Epithelial cell of esophagus (primary cell): ENCODE data around the gene POLR3K.

ENCODE experiments used
- DNase-seq: peaks from one replicate; pipeline ENCODE4 v3.0.0; 2010; ENCODE audit warnings: low read depth
- H3K4me3 ChIP-seq: 2 replicates; pipeline ENCODE4 v1.5.1; 2011; ENCODE audit warnings: mild to moderate bottlenecking, low read length, control low read depth
- TF ChIP-seq, protein P1 (sequence below): IDR thresholded peaks from 2 replicates; pipeline ENCODE4 v1.5.1; 2011; ENCODE audit warnings: low read depth, mild to moderate bottlenecking, low read length, control low read depth, inconsistent platforms; ENCODE audit not compliant: insufficient read depth; ENCODE audit errors: missing control alignments

POLR3K gene

DNA sequence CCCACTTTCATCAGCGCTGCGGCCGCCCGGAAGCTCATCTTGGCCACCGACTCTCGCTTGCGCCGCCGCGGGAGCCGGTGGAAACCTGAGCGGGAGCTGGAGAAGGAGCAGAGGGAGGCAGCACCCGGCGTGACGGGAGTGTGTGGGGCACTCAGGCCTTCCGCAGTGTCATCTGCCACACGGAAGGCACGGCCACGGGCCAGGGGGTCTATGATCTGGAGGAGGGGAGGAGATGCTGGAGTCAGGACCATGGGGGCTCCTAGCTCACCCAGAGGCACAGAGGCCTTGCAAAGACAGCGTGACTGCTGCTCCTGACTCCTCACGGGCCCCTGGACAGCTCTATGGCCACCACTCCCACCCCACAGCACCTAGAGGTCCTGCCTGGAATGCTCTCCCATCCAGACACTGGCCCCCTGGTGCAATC is 9.6 kb upstream of the POLR3K start:
- no peak overlapping the region for H3K4me3 ChIP-seq
- no peak for DNase-seq
- TF ChIP-seq, protein P1, sequence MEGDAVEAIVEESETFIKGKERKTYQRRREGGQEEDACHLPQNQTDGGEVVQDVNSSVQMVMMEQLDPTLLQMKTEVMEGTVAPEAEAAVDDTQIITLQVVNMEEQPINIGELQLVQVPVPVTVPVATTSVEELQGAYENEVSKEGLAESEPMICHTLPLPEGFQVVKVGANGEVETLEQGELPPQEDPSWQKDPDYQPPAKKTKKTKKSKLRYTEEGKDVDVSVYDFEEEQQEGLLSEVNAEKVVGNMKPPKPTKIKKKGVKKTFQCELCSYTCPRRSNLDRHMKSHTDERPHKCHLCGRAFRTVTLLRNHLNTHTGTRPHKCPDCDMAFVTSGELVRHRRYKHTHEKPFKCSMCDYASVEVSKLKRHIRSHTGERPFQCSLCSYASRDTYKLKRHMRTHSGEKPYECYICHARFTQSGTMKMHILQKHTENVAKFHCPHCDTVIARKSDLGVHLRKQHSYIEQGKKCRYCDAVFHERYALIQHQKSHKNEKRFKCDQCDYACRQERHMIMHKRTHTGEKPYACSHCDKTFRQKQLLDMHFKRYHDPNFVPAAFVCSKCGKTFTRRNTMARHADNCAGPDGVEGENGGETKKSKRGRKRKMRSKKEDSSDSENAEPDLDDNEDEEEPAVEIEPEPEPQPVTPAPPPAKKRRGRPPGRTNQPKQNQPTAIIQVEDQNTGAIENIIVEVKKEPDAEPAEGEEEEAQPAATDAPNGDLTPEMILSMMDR = no peak

DNA sequence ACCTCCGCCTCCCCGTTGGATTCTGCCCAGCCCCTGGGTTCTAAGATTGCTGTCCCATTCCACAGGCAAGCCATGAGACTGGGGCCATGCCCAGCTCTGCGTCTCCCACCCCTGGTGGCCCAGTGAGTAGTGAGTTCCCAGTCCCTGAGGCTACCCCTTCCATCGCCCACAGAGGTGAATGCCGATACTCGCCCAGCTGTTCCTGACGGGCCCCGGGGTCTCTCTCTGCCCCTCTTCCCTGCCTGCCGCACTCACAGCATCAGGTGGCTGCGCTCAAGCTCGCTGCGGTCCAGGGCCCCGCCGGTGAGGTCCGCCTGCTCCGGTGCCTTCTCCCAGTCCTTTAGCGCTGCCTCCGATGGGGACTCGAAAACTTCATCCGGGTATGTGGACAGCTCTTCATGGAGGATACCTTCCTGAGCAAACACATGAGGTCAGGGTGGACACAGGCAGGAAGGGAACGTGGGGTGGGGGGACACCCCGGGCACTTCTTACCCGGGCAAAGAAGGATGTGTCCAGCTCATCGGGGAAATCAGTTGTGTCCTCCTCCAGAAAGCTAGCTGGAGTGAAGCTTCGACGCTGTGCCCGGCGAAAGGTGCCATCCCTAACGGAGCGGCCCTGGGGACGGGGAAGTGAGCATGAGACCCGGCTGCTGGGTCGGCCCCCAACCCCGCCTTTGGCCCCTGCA is 9.0 kb upstream of the POLR3K start:
- TF ChIP-seq, protein P1 = no peak
- no peak for DNase-seq
- H3K4me3 ChIP-seq = no peak overlapping the region

DNA sequence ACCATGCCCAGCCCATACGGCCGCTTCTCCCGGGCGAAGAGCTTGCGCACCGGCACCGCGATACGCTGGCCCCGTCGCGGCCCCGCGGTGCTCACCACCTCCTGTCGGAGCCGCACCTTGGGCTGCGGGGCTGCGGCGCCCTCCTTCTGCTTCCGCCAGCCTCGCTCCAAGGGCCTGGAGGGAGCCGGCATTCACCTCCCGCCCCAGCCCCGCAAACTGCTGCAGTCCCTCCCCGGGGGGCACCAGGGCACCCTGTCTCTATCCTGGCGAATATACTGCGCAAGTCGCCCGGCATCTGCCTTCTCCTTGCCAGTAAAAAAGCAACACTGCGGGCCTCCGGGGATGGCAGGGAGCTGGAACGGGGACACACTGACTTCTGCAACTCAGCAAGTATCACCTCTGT is 8.5 kb upstream of the POLR3K start:
- TF ChIP-seq, protein P1 = no peak
- DNase-seq = no peak
- no peak overlapping the region for H3K4me3 ChIP-seq

DNA sequence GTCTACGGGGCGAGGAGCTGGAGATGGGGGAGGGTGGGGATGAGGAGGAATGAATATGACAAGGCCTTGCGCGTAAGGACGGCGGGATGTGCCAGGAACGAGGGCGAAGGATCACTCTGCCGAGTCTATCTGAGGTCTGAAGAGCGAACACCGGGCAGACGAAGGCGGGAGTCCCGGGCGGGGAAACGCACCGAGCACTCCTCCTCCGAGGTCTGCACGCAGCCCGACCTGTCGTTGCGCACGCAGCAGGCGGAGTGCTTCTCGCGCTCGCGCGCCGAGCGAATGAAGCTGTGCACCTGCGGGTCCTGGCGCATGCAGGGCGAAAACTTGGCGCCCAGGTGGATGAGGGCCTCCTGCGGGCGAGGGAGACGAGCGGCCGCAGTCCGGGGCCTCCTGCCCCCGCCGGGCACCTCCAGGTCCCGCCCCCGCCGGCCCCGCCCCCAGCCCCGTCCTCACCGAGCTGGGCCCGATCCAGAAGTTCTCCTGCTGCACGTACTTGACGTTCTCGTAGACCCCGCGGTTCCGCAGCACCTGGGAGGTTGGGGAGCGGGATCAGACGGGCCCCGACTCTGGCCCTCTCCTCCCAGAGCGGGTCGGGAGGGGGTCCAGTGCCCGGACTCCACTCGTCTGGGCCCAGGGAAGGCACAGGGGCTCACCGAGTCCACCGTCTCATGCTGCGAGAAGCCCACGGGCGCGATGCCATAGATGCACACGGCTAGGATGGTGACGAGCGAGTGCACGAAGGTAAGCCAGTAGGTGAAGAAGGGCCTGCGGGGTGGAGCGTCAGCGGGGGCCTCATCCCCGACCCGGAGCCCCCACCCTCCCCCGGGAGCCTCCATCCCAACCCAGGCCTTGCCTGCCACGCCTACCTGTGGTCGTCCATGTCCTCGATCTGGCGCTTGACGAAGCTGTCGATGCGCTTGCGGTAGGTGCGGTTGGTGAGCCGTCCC is 7.8 kb upstream of the POLR3K start:
- no peak overlapping the region for H3K4me3 ChIP-seq
- DNase-seq = no peak
- TF ChIP-seq, protein P1 = no peak

DNA sequence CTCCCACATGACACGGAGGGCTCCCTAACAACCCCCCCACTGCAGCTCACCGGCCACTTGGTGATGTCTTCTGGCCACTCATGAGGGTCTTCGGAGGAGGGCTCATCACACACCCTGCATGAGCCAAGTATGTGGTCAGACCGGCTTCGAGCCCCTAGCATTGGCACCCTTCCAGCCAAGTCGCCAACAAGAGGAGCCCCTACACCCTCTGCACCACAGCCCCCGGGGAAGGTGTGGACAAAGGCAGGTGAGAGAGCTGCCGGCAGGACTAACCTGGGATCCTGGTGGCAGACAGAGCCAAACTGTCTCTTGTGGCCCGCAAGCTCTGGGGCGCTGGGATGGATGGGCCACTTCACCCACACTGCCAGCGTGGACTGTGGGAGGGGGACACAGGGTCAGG is 6.8 kb upstream of the POLR3K start:
- TF ChIP-seq, protein P1 = no peak
- no peak overlapping the region for H3K4me3 ChIP-seq

DNA sequence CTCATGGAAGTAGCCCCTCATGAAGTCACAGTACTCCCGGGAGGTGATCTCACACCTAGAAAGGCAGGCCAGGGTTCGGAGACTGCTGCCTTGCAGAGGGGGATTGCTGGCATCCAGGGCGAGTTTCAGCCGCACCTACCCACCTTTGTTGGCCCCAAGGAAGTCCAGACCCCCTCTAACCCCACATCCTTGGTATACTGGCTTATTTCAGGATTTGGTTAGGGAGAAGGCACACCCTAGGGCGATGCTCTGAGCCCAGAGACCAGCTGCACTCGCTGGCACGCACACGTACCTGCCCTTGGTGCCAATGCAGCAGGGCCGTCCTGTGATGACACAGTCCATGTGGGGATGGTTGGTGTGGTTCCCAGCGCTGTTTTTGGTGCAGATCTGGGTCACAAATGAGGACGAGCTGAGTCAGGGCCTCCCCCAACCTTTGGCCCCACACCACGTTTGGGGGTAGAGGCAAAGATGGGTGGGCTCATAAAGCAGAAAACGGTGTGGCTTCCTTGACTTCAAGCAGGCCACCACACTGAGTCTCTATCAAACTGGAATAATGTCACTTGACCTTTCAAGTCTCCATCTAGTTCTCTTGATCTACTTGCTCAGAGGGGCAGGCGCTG is 6.1 kb upstream of the POLR3K start:
- TF ChIP-seq, protein P1 = no peak
- no peak overlapping the region for H3K4me3 ChIP-seq
- no peak for DNase-seq

More for the DNA sequence above, 6.8 kb upstream of the POLR3K start:
- DNase-seq = no peak
